Chondrocyte (in vitro differentiated cells): ENCODE measurements around the gene SLC38A8. TPM values are rescaled to one million over a fixed set of nuclear protein-coding genes. Genes with fewer than 3 reads are reported as not detected.
A peak's percentile ranks its signal among the peaks of the same experiment; 100 is the strongest.

Source experiments
- DNase-seq: peaks from one replicate; pipeline ENCODE4 v3.0.0; 2021; ENCODE audit warnings: mixed read lengths, low spot score
- H3K27ac Mint-ChIP-seq: one replicate; pipeline ENCODE4 v1.8.0; 2021; ENCODE audit warnings: mild to moderate bottlenecking, moderate library complexity, mixed read lengths; ENCODE audit not compliant: unreplicated experiment
- H3K27me3 Mint-ChIP-seq: 2 replicates; pipeline ENCODE4 v1.8.0; 2021; ENCODE audit warnings: low read depth, mixed read lengths
- H3K36me3 Mint-ChIP-seq: 2 replicates; pipeline ENCODE4 v1.8.0; 2021; ENCODE audit warnings: low read depth, mixed read lengths
- H3K4me1 Mint-ChIP-seq: 2 replicates; pipeline ENCODE4 v1.8.0; 2021; ENCODE audit warnings: low read depth, mild to moderate bottlenecking, mixed read lengths
- H3K4me3 Mint-ChIP-seq: one replicate; pipeline ENCODE4 v1.8.0; 2021; ENCODE audit warnings: mild to moderate bottlenecking, moderate library complexity, mixed read lengths; ENCODE audit not compliant: unreplicated experiment
- H3K9me3 Mint-ChIP-seq: 2 replicates; pipeline ENCODE4 v1.8.0; 2021; ENCODE audit warnings: low read depth, mixed read lengths
- CTCF ChIP-seq: fragments of 200-600 bp; sonication (generic); IDR thresholded peaks from 2 replicates; pipeline ENCODE4 v1.5.0; 2021; ENCODE audit warnings: antibody characterized with exemption, mild to moderate bottlenecking, moderate library complexity
- total RNA-seq: library from RNA; stranded (reverse); gene quantifications from 3 replicates; pipeline ENCODE4 v1.2.1, GENCODE V29; 2021

Gene SLC38A8
- total RNA-seq, 1 donor from 2014 or later, result not detected

GRCh38 chr16:84049403-84050060 is 6.9 kb upstream of the SLC38A8 start:
- Mint-ChIP-seq H3K36me3 (peaks cover 17% of the 10 kb centered on the region), H3K4me3 (no peak overlapping the region), H3K4me1 (no peaks in the 10 kb centered on the region), H3K27me3 (no peaks in the 10 kb centered on the region), H3K27ac (no peak overlapping the region), H3K9me3 (no peaks in the 10 kb centered on the region)
- DNase-seq, result peak; percentile 79
- no peak for TF ChIP-seq CTCF

DNA sequence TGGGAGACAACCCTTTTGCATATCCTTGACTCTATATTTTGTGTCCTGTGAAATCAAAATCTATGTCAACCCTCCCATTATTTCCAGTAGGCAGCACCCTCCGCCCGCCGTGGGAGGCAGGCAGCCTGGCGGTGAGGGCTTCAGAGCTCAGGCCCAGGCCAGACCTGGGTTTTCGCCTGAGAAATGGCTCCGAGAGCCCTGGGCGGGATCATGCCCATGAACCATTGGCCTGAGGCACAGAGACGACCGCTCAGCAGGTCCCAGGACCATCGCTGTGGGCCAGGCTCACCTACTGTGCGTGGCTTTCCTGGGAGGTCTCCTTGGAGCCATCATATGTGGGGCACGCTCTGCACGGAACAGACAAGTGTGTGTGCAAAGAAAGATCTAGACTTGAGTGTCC is 6.3 kb upstream of the SLC38A8 start:
- peak; percentile 59 for DNase-seq
- no peaks in the 10 kb centered on the region for H3K9me3 Mint-ChIP-seq
- no peak overlapping the region for H3K4me3 Mint-ChIP-seq
- H3K27ac Mint-ChIP-seq, result no peak overlapping the region
- no peak for TF ChIP-seq CTCF
- H3K27me3 Mint-ChIP-seq, result peaks cover 5% of the 10 kb centered on the region
- H3K4me1 Mint-ChIP-seq, result no peaks in the 10 kb centered on the region
- H3K36me3 Mint-ChIP-seq, result peaks cover 11% of the 10 kb centered on the region

- peak; percentile 18 for TF ChIP-seq CTCF
Measured at GRCh38 chr16:84048270-84048669, 5.7 kb upstream of the SLC38A8 start.

DNA sequence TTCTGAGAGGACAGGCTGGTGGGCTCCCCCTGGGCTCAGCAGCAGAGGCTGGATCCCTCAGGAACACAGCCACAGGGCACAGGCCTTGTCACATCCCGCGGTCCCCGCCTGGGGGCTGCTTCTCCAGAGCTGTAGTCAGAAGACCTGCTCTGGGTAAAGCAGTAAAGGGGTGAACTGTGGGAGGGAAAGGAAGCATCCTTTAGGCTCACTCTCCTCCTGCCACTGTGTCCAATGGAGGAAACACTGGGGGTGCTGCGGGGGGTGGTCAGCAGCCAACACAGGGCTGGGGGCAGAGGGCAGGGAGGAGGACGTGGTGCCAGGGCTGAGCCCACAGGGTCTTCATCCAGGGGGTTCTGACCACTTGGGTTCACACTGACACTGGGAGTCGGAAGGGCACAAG is 5.0 kb upstream of the SLC38A8 start:
- no peaks in the 10 kb centered on the region for H3K9me3 Mint-ChIP-seq
- no peaks in the 10 kb centered on the region for H3K4me1 Mint-ChIP-seq
- H3K27ac Mint-ChIP-seq, result no peak overlapping the region
- peaks cover 10% of the 10 kb centered on the region for H3K27me3 Mint-ChIP-seq
- peaks cover 2% of the 10 kb centered on the region for H3K36me3 Mint-ChIP-seq
- no peak for TF ChIP-seq CTCF
- DNase-seq, result peak; percentile 77
- H3K4me3 Mint-ChIP-seq, result no peak overlapping the region

More at GRCh38 chr16:84048270-84048669, 5.7 kb upstream of the SLC38A8 start:
- H3K27me3 Mint-ChIP-seq, result peaks cover 10% of the 10 kb centered on the region
- peak; percentile 59 for DNase-seq
- H3K27ac Mint-ChIP-seq, result no peak overlapping the region
- H3K4me3 Mint-ChIP-seq, result no peak overlapping the region
- H3K9me3 Mint-ChIP-seq, result no peaks in the 10 kb centered on the region
- no peaks in the 10 kb centered on the region for H3K4me1 Mint-ChIP-seq
- peaks cover 8% of the 10 kb centered on the region for H3K36me3 Mint-ChIP-seq

DNA sequence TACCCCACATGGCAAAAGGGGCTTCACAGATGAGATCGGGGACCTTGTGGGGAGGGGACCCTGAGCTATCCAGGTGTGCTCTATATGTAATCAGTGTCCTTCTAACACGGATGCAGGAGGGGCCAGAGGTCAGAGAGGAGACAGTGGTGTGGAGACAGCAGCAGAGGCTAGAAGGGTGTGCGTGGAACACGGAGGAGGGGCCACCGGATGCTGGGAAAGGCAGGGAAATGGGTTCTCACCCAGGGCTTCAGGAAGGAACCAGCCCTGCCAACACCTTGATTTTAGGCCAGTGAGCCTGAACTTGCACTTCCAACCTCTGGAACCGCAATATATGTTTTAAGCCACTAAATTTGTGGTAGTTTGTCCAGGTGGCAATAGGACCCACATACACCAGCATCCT is 4.6 kb upstream of the SLC38A8 start:
- Mint-ChIP-seq H3K27ac (no peak overlapping the region), H3K27me3 (peaks cover 10% of the 10 kb centered on the region), H3K9me3 (no peaks in the 10 kb centered on the region), H3K4me1 (no peaks in the 10 kb centered on the region), H3K4me3 (no peak overlapping the region), H3K36me3 (peaks cover 2% of the 10 kb centered on the region)
- DNase-seq, result peak; percentile 61
- no peak for TF ChIP-seq CTCF
